K562 (cell line): ENCODE measurements around the gene SCFD2. TPM values are rescaled to one million over a fixed set of nuclear protein-coding genes. Genes with fewer than 3 reads are reported as not detected.

Experiments
- ATAC-seq: fragments of 200-7000 bp; cut with Tn5 transposase; 3 replicates; pipeline ENCODE4 v1.9.1; 2020; ENCODE audit warnings: moderate library complexity
- BruUV-seq: library from RNA; stranded (reverse); fragments of 400-500 nt; replicated peaks from 2 replicates; lab custom pipeline; 2021; lab: Mats Ljungman, UMichigan
- CTCF ChIA-PET: fragments of 300-600 bp; formaldehyde crosslinking; extraction: SDS; loops from one replicate; lab custom pipeline; 2021; ENCODE audit warnings: low intra/inter-chr PET ratio; lab: Yijun Ruan, JAX
- POLR2A ChIA-PET: fragments of 300-600, 350-650 bp; sonication (Branson Sonifier 250); formaldehyde crosslinking; extraction: SDS; loops from one replicate; lab custom pipeline; 2021; ENCODE audit warnings: antibody characterized with exemption, inconsistent platforms; lab: Yijun Ruan, JAX
- DNase-seq, 4 experiments: peaks; one replicate each; pipeline versions ENCODE4 v3.0.0 to v3.0.0-alpha.2; 2011 to 2018; ENCODE audit warnings: low spot score in 3 of 4, mixed read lengths in 3 of 4; ENCODE audit errors: extremely low read depth in 1 of 4
- FAIRE-seq: peaks from 2 replicates; lab custom pipeline; 2011; peaks lifted over from hg19 to GRCh38; lab: Jason Lieb, UNC
- H2AFZ ChIP-seq: 2 replicates; pipeline ENCODE4 v1.6.0; 2011; ENCODE audit warnings: low read depth, low read length, control low read depth, inconsistent platforms
- H3K27ac ChIP-seq: fragments of 200-600 bp; 3 replicates; pipeline ENCODE4 v1.8.0; 2011; ENCODE audit warnings: low read depth, mild to moderate bottlenecking, control low read depth, inconsistent platforms, low read length, moderate library complexity, mixed read lengths; ENCODE audit errors: extremely low read depth
- H3K27me3 ChIP-seq, 2 experiments: fragments of 300-600 bp in 1 of 2; 2 replicates in 1 of 2; 3 replicates in 1 of 2; pipeline versions ENCODE4 v1.6.0 to v1.8.0; 2011; ENCODE audit warnings: inconsistent platforms in 2 of 2, low read length in 2 of 2, mild to moderate bottlenecking in 1 of 2, mixed read lengths in 1 of 2, moderate library complexity in 1 of 2; ENCODE audit not compliant: control insufficient read depth in 2 of 2, insufficient read depth in 2 of 2
- H3K36me3 ChIP-seq: fragments of 300-600 bp; 3 replicates; pipeline ENCODE4 v1.8.0; 2011; ENCODE audit warnings: mild to moderate bottlenecking, low read length, inconsistent platforms; ENCODE audit not compliant: control insufficient read depth, insufficient read depth
- H3K4me1 ChIP-seq, 2 experiments: fragments of 200-600 bp in 1 of 2; replicated peaks in 1 of 2; 2 replicates in 1 of 2; 3 replicates in 1 of 2; pipeline versions ENCODE4 v1.5.1 to v1.8.0; 2011; ENCODE audit warnings: inconsistent platforms in 2 of 2, low read length in 2 of 2, mild to moderate bottlenecking in 1 of 2, mixed read lengths in 1 of 2, moderate library complexity in 1 of 2; ENCODE audit not compliant: control insufficient read depth in 2 of 2, insufficient read depth in 2 of 2
- H3K4me2 ChIP-seq: 2 replicates; pipeline ENCODE4 v1.6.1; 2011; ENCODE audit warnings: low read length, control low read depth, inconsistent platforms, mixed read lengths; ENCODE audit not compliant: insufficient read depth
- H3K4me3 ChIP-seq: fragments of 200-600 bp; sonication (generic), shearing (Covaris generic); 2 replicates; pipeline ENCODE4 v1.5.1; 2016; ENCODE audit warnings: control low read depth, inconsistent platforms
- H3K79me2 ChIP-seq: fragments of 200-600 bp; 3 replicates; pipeline ENCODE4 v1.8.0; 2011; ENCODE audit warnings: low read length, inconsistent platforms; ENCODE audit not compliant: control insufficient read depth, insufficient read depth
- H3K9ac ChIP-seq, 2 experiments: 2 replicates each; pipeline versions ENCODE4 v1.6.0 to v1.6.1; 2011; ENCODE audit warnings: low read depth in 2 of 2, low read length in 2 of 2, control low read depth in 1 of 2, inconsistent platforms in 1 of 2, mild to moderate bottlenecking in 1 of 2, mixed read lengths in 1 of 2; ENCODE audit not compliant: insufficient read depth in 1 of 2
- H3K9me1 ChIP-seq: one replicate; pipeline ENCODE4 v1.6.0; 2011; ENCODE audit warnings: inconsistent platforms, mild to moderate bottlenecking, low read length, moderate library complexity; ENCODE audit not compliant: control insufficient read depth, insufficient read depth
- H3K9me3 ChIP-seq: replicated peaks from 2 replicates; pipeline ENCODE4 v1.5.1; 2011; ENCODE audit warnings: low read depth, low read length, inconsistent platforms; ENCODE audit not compliant: control insufficient read depth, insufficient read depth
- H4K20me1 ChIP-seq: replicated peaks from 2 replicates; pipeline ENCODE4 v1.6.1; 2011; ENCODE audit warnings: low read length, inconsistent platforms, mixed read lengths; ENCODE audit not compliant: control insufficient read depth, insufficient read depth
- L3MBTL2 ChIP-seq: fragments of 450-650 bp; IDR thresholded peaks from 2 replicates; pipeline ENCODE4 v1.6.1; 2016; ENCODE audit warnings: mild to moderate bottlenecking, moderate library complexity
- TFAM ChIP-seq: fragments of 250-450 bp; sonication (Bioruptor Pico); conservative IDR thresholded peaks from 2 replicates; pipeline ENCODE4 v1.5.0; 2021; ENCODE audit warnings: mild to moderate bottlenecking, moderate library complexity
- ZNF449 ChIP-seq: fragments of 250-450 bp; sonication (Bioruptor Pico); IDR thresholded peaks from 2 replicates; pipeline ENCODE4 v1.8.0; 2022; ENCODE audit warnings: moderate library complexity, mild to moderate bottlenecking, inconsistent platforms
- ZNF695 ChIP-seq: fragments of 450-650 bp; formaldehyde crosslinking; IDR thresholded peaks from 2 replicates; pipeline ENCODE4 v1.4.0; 2020; ENCODE audit warnings: mild to moderate bottlenecking, moderate library complexity
- WGBS: fragments of 100-300 bp; shearing (Covaris generic); methylation state at CpG from one replicate; pipeline ENCODE4 v1.1.6; 2016; ENCODE audit warnings: low coverage, mixed read lengths; ENCODE audit not compliant: insufficient coverage; ENCODE audit errors: missing lambda C conversion rate; 5-methylcytosine and 5-hydroxymethylcytosine counted together
- in situ Hi-C: fragments of 300-500 bp; cut with MboI; formaldehyde crosslinking; loops from 4 replicates; pipeline ENCODE4 v1.15.0; 2018; ENCODE audit warnings: inconsistent platforms, mixed read lengths
- intact Hi-C: fragments of 100-400 bp; cut with micrococcal nuclease; formaldehyde crosslinking; loops from 2 replicates; pipeline ENCODE4 v1.14.2; 2022
- polyA plus RNA-seq, 8 experiments: library from polyadenylated mRNA; depleted of rRNA in 4 of 8; stranded (reverse) in 5 of 8; unstranded in 3 of 8; fragments of >200 nt; fragmentation: Nextera tagmentation in 2 of 8; fragmentation: Illumina TruSeq in 1 of 8; extraction: Ambion mirVana in 2 of 8; extraction: Trizol in 1 of 8; gene quantifications; 2 replicates each; pipeline versions ENCODE4 v1.2.1 to v1.2.3, GENCODE V29; 2011 to 2014; ENCODE audit warnings: inconsistent platforms in 1 of 8, missing spikeins in 1 of 8
- total RNA-seq, 7 experiments: library from RNA; depleted of rRNA in 6 of 7; stranded (reverse); fragments of >200 nt in 6 of 7; fragmentation: Illumina TruSeq in 2 of 7; extraction: Trizol in 2 of 7; gene quantifications; 2 replicates each; pipeline versions ENCODE4 v1.2.1 to v1.2.3, GENCODE V29; 2011 to 2021; ENCODE audit warnings: low replicate concordance in 1 of 7

The SCFD2 gene
- total and polyA plus RNA-seq, 9 of the 15 experiments (the other 6 are each of a cell fraction or from before 2014, with no cell fraction given): 5.7 to 30.3 (median 22.8) TPM

- H3K4me2 ChIP-seq: no peak overlapping the region
- ChIA-PET CTCF (no interaction called here), POLR2A (no interaction called here)
- no TSS peak for BruUV-seq
- no peaks in the 10 kb centered on the region for H3K4me1 ChIP-seq
- intact Hi-C loops (no loop called here), in situ Hi-C loops (no loop called here)
- H3K4me3 ChIP-seq: no peak overlapping the region
- no peak for TF ChIP-seq ZNF449
- no peak for TF ChIP-seq L3MBTL2
- TF ChIP-seq ZNF695 (CRISPR knock-in tag): no peak
- no peak for TF ChIP-seq TFAM (CRISPR knock-in tag)
- no peaks in the 10 kb centered on the region for H3K9me1 ChIP-seq
- no peak for FAIRE-seq
- H3K9me3 ChIP-seq: no peaks in the 10 kb centered on the region
- H3K27ac ChIP-seq: no peak overlapping the region
- no peak overlapping the region for H3K9ac ChIP-seq
- no peaks in the 10 kb centered on the region for H3K36me3 ChIP-seq
- no peaks in the 10 kb centered on the region for H3K79me2 ChIP-seq
- ATAC-seq: no peak
- no peaks in the 10 kb centered on the region for H4K20me1 ChIP-seq
- DNase-seq: no peak
- 73% methylated on average over 8 of the region's 8 CpGs for WGBS
- no peak overlapping the region for H2AFZ ChIP-seq
- H3K27me3 ChIP-seq: no peaks in the 10 kb centered on the region
Measured at GRCh38 chr4:53076374-53076958, 289.4 kb downstream of the SCFD2 start.
